Measurements from ENCODE around the gene MAGED1.

GRCh38 chrX:51857159-51857733 lies 36.2 kb upstream of the MAGED1 start:
- TF ChIP-seq CTCF (conservative IDR thresholded peaks at IDR 0.05) (no peak), EZH2 (IDR thresholded peaks at IDR 0.05; ENCODE audit: low read depth) (no peak)

Data from PC-9 (cell line).